HG03039 (cell line): ENCODE measurements around the gene ZNF26.
"Not testable (repeated sequence)": the region's sequence is repeated elsewhere in the genome, so short reads cannot be mapped to it uniquely, and the experiment has no call there.

Source experiments
- ATAC-seq: cut with Tn5 transposase; IDR thresholded peaks from one replicate; pipeline ENCODE4 v1.9.1; 2021; ENCODE audit warnings: mild to moderate bottlenecking, moderate library complexity; ENCODE audit not compliant: unreplicated experiment

Gene ZNF26

GRCh38 chr12:132955094-132956010 lies 30.8 kb upstream of the ZNF26 start:
- ATAC-seq, result peak; percentile 19

GRCh38 chr12:132956011-132956788 lies 30.0 kb upstream of the ZNF26 start, which contains the start of gene ZNF605:
Gene ZNF605, minus strand, starts transcription at chr12:132956306. Its CDS starts 10,671 bp downstream, at chr12:132945635.
- peak; percentile 92 for ATAC-seq

DNA sequence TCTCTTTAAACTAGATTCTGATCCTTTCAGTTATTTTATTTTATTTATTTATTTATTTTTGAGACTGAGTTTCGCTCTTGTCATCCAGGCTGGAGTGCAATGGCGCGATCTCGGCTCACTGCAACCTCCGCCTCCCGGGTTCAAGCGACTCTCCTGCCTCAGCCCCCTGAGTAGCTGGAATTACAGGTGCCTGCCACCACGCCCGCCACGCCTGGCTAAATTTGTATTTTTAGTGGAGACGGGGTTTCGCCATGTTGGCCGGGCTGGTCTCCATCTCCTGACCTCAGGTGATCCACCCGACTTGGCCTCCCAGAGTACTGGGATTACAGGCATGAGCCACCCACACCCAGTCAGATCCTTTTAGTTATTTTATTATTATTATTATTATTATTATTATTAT lies 24.4 kb upstream of the ZNF26 start:
- ATAC-seq, result not testable (repeated sequence)

GRCh38 chr12:132963947-132964346 lies 22.2 kb upstream of the ZNF26 start:
- ATAC-seq, result not testable (repeated sequence)

DNA sequence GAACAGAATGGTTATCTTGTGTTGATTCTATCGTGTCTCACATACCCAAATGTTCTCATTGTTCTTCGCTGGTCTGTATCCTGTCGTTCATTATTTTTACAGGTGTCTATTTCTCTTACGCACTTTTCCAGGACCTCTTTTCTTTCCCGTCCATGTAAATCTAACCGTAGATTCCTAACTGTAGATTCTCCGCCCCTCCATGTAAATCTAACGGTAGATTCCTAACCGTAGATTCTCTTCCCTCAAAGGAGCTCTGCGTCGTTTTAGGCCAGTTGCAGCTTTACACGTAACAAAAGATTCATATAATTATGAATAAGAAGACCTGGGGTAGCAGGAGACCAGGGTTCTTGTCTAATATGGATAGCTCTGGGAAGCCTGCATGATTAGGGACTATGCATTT lies 20.4 kb upstream of the ZNF26 start:
- no peak for ATAC-seq

- no peak for ATAC-seq
Observed at GRCh38 chr12:132966676-132967415, 19.3 kb upstream of the ZNF26 start.

DNA sequence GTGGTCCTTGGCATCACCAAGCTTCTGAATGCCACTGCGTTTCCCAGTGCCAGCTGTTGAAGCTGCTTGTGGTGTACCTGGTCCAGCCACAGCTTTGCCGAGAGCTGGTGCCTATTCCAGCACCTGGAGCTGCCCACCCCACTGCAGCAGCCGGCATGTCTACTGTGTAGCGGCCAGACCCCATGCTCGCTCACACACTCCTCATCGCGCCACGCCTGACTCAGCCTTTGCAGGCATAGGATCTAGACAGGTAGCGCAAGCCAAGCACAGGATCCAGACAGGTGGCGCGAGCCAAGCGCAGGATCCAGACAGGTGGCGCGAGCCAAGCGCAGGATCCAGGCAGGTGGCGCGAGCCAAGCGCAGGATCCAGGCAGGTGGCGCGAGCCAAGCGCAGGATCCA lies 18.4 kb upstream of the ZNF26 start:
- ATAC-seq, result no peak

- ATAC-seq, result no peak
Observed at GRCh38 chr12:132972374-132972773, 13.8 kb upstream of the ZNF26 start.

DNA sequence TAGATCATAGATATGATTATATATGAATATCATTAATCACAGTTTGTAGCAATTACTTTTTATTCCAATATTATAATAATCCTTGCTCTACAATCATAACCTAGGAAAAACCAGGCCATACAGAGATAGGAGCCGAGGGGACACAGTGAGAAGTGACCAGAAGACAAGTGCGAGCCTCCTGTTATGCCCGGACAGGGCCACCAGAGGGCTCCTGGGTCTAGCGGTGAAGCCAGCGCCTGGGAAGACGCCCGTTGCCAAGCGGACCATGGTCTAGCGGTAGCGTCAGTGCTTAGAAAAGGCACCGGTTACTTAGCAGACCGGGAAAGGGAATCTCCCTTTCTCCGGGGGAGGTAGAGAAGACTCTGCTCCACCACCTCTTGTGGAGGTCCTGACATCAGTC lies 9.3 kb upstream of the ZNF26 start:
- ATAC-seq, result not testable (repeated sequence)

DNA sequence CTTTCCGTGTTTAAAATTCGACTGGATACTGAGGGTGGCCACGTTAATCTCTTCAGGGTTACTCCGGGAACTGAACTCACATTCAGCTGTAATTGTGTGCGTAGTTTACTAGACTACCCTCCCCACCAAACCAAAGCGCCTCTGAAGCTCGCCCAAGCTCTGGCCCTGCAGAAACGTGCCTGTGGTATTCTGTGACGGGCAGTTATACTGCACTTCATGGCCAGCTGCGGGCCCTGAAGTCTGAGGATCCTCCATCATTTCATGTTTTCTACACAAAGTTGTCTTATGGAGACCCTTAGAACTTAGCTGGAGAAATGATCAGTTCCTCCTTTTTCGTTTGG lies 688 bp downstream of the ZNF26 start:
- no peak for ATAC-seq

DNA sequence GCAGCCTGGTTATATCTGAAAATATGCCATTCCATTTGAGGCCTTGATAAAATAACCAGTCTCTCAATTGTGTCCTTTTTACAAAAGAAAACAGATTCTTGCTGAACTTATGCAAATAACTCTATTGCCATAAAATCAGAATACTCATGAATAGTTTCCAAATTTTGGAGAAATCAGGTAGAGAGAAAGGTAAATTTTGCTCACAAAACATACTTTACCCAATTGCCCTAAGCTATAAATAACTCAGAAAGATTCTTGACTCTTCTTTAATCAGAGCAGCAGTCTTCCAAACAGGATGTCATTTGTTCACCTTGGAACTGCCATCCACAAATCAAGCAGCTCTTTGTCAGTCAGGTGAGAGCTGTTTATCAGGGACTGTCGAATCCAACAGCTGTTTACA lies 12.6 kb downstream of the ZNF26 start:
- ATAC-seq, result no peak

DNA sequence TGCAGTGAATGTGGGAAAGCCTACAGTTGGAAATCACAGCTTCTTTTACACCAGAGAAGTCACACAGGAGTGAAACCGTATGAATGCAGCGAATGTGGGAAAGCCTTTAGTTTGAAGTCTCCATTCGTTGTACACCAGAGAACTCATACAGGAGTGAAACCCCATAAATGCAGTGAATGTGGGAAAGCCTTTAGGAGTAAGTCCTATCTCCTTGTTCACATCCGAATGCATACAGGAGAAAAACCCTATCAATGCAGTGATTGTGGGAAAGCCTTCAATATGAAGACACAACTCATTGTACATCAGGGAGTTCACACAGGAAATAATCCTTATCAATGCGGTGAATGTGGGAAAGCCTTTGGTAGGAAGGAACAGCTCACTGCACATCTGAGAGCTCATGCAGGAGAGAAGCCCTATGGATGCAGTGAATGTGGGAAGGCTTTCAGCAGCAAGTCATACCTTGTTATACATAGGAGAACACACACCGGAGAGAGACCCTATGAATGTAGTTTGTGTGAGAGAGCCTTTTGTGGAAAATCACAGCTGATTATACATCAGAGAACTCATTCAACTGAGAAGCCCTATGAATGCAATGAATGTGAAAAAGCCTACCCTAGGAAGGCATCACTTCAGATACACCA lies 24.6 kb downstream of the ZNF26 start:
- no peak for ATAC-seq

GRCh38 chr12:133023566-133023965 lies 37.4 kb downstream of the ZNF26 start:
- ATAC-seq, result no peak

DNA sequence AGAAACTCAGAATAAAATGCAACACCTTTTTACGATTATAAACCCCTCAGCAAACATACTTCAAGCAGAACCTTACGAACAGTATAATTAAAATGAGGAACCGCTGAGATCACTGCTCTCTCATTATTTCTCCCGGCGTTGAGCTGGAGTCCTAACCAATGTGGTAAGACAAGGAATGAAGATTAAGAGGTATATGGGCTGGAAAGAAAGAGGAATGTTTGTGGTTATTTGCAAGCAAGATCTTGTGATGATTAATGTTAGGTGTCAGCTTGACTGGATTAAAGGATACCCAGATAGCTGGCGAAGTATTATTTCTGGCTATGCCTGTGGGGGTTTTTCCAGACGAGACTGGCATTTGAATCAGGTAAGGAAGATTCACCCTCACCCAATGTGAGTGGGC lies 40.8 kb downstream of the ZNF26 start:
- no peak for ATAC-seq

- peak; percentile 95 for ATAC-seq
Observed at GRCh38 chr12:133037207-133038005, 51.2 kb downstream of the ZNF26 start, which contains the start of gene ZNF84. Gene ZNF84, plus strand, starts transcription at chr12:133037509. Its CDS starts 3,959 bp downstream, at chr12:133041468.

DNA sequence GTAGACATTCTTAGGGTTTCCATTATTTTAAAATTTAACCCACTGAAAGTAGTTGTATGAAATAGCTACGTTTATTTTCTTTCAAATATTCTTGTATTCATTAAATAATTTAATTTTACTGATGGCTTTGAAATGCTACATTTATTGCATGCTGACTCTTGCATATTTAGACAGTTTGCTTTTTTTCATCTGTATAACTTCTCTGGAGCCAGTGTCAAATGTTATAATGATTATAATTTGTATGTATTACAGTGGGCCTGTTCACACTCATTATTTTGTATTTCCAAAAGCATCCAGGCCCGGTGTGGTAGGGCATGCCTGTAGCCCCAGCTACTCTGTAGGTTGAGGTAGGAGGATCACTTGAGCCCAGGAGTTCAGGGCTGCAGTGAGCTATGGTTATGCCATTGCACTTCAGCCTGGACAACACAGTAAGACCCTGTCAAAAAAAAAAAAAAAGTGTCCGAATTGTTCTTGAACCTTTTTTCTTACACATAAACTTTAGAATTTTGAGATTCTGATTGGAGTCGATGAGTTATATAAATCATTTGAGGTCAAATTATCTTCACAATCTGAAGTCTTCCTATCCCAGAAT lies 52.0 kb downstream of the ZNF26 start:
- no peak for ATAC-seq

- ATAC-seq, result no peak
Observed at GRCh38 chr12:133046698-133047097, 60.5 kb downstream of the ZNF26 start.

DNA sequence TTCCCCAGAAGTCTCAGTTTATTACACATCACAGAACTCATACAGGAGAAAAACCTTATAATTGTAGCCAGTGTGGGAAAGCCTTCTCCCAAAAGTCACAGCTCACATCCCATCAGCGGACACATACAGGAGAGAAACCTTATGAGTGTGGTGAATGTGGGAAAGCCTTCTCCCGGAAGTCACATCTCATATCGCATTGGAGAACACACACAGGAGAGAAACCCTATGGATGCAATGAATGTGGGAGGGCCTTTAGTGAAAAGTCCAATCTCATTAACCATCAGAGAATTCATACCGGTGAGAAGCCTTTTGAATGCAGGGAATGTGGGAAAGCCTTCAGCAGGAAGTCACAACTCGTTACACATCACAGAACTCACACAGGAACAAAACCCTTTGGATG lies 71.3 kb downstream of the ZNF26 start:
- ATAC-seq, result no peak
